ENCODE results near the gene TRIM8.

The TRIM8 gene

DNA sequence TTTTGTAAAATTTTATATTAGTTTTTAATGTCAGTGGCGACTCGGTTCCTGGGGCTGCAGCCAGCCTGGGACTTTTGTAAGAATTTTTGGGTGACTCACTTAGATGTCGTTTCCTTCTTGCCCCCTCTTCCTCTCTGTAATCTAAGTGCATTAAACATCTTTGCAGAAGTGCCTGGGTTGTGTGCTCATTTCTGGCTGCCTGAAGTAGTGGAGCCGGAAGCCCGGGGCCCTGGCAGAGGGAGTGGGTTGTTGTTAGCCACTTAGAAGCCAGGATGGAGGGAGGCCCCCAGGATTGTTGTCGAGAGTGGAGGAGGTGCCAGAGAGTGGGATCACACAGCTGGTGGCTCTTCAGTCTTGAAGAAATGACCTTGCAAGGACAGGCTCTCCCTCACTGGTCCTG is 11.0 kb upstream of the TRIM8 start:
- FAIRE-seq = no peak

DNA sequence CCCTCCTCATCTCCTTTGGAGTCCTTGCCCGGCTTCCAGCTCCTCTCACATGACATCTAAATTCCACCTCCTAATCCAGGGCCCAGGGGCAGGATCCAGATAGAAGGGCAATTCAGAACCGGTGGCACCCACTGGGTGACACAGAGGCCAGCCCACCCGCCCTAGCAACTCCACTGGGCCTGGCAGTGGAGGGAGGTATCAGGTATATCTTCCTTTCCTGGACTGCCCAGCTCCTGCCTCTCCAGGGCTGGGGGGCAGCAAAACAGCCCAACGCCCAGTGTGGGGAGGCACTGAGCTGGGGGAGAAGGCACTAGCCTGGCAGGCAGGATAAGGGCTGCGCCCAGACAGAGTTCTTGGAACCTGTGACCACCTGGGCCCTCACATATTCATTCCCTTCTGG is 10.4 kb upstream of the TRIM8 start:
- FAIRE-seq = no peak

GRCh38 chr10:102634686-102635085 is 9.6 kb upstream of the TRIM8 start:
- no peak for FAIRE-seq

- FAIRE-seq = no peak
Measured at GRCh38 chr10:102635377-102635776, 8.9 kb upstream of the TRIM8 start.

DNA sequence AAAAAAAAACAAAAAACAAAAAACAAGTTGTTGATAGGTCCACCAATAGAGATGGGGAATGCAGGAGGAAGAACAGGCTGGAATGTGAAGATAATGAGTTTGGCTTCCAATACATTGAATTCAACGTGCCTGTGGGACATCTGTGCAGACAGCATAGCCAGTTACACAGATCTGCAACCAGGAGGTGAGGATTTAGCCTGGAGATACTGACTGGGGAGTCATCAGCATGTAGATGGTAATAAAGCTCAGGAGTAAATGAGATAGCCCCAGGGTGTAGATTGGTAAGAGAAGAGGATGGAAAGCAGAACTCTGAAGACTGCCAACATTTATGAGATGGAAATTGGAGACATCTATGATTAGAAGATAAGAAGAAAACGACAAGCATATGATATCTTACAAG is 4.7 kb upstream of the TRIM8 start:
- no peak for FAIRE-seq

DNA sequence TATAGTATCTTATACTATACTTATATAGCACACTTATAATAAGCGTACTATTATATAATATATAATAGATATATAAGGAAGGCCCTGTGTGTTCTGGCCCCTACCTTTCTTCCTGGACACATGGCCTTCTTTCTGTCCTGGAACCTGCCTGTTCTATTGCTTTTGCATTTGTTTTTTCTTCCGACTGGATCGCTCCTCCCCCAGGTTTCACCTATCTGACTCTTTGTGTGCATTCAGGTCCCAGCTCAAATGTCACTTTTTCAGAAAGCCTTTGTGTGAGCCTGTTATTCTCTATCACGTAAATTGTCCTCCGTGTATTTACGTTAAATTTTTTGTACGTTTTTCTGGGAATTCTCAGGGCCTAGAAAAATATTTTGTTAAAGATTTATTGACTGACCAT is 2.9 kb upstream of the TRIM8 start:
- FAIRE-seq = peak; percentile 45

GRCh38 chr10:102641880-102642735 is 2.2 kb upstream of the TRIM8 start:
- peak; percentile 92 for FAIRE-seq

- FAIRE-seq = no peak
Measured at GRCh38 chr10:102642736-102643335, 1.4 kb upstream of the TRIM8 start.

- no peak for FAIRE-seq
Measured at GRCh38 chr10:102643336-102644065, 778 bp upstream of the TRIM8 start.

- FAIRE-seq = no peak
Measured at GRCh38 chr10:102644646-102645387, 538 bp downstream of the TRIM8 start.

- no peak for FAIRE-seq
Measured at GRCh38 chr10:102645388-102645740, 1.1 kb downstream of the TRIM8 start.

- FAIRE-seq = peak; percentile 66
Measured at GRCh38 chr10:102645741-102646609, 1.7 kb downstream of the TRIM8 start.

DNA sequence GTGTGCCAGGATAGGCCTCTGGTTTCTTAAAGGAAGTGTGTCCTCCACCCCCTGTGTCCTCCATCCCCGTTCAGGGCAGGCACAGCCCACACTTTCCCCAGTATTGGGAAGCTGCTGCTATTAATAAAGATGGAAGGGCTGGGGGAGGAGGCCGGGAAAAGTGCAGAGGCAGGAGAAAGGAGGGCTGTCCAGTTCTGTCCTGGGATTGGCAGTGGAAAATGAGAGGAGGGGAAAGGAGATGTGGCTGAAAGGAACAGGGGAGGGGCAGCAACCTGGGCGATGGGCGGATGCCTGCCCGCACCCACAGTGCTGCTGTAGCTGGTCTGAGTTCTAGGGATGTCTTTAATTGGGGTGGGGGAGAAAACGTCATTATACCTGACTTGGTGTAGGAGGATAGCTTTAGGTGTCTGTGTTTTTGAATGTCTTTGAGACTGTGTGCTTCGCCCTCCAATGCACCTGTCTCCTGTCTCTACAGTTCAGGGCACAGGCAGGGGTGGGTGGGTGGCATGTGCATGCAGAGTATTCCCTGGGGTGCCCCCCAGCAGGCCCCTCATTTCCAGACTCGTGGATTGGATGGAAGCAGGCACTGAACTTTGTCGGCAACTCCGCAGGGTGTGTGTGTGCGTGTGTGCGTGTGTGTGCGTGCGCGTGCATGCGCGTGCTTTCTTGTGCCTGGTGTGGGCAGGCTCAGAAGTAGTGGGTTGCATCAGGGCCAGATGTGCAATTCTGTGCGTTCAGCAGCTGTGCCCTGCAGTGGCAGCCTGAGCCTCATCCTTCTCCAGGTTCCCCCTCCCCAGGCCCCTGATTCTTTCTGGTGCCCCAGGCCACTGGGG is 2.5 kb downstream of the TRIM8 start:
- no peak for FAIRE-seq

DNA sequence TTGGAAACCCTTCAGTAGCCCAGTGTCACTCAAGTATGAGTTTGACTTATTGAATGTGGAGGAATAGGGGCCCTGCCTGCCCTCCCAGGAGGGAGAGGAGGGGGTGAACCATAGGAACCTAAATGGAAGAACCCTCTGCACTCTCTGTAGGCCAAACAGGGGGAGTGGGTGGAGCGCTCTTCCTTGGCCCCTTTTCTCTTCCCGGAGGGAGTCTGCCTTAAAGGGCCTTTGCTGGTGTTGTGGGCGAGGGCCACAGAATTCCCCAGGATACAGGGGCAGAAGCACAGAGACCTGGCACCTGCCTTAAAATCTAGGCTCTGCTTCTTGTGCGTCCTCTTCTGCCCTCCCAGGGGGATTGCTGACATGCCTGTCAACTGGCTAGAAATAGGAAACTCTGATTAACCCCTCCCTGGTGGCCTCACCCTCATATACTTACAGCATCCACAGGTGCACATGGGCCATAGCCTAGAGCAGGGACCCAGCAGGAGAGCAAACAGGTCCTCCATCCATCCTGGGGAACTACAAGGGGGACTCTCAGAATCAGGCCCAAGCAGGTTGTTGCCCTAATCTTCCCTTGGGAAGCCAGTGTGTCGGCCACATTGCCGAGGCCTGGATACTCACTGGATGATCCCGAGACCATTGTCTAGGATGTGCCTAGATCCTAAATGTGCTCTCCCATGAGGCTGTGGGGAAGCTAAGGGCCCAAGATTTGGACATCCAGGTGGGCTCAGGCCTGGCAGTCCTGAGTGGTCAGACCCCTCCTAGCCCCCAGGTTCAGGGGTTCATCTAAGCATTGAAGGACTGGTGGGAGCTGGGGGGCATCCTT is 3.4 kb downstream of the TRIM8 start:
- FAIRE-seq = no peak

DNA sequence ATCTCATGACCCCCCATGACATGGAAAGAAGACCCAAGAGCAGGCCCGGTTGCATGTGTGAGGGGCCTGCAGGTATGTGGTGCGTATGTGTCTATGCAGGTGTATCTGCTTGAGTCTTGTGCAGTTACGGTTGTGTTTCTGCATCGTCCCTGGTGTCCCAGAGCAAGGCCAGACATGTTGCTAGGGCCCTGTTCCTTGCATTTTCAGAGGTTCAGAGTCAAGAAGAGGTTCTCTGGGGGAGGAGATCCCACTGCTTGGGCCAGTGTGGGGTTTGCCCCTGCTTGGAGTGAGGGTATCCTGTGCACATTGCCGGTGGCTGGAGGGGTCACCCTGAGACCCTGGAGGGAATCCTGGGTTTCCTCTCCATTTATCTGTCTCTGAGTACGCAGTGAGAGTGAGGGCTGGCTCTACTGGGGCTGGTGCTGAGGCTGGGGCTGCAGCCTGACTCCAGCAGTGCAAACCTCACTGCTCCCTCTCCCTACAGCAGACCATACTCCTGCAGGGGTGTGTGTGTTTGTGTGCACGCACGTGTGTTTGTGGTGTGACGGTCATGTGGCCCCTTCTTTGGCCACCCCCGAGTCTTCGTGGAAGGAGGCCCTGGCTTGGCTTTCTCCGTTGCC is 4.1 kb downstream of the TRIM8 start:
- FAIRE-seq = no peak

DNA sequence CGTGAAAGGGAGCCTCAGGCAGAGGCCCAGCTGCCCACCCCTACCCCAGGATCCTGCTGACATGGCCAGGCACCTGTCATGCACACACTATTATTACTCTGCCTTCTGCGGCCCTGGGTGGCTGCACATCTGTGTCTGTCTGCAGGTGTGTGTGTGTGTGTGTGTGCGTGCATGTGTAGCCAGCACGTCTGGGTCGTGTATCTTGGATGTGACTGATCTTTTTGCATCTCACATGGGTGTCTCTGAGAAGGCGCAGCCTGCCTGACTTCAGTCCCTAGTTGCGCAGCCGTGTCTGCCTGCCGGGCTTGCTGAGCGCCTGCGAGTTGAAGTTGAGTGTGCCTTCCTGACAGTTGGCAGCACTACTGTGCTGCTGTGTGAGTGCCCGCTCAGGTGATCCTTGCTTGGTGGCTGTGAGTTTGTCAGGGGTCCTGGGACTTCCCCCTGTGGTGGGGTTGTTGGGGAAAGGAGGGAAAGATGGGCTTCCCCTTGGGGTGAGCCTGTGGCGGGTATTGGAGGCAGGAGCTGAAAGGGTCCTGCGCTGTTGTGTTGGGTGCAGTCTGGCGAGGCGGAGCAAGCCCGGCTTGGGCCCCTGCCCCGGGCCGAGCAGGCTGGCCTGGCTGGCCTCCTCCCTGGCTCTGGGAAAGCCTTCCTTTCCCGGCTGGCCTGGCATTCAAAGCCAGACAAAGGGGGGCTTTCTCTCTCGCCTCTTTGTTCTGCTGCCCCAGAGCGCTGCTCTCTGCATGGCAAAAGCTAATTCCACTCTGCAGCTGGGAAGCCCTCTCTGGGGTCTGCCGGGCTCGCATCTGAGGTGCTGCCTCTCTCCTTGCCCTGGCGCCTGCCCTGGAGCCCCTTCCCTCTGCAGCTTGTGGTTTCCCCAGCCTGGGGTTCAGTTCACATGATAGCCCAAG is 4.9 kb downstream of the TRIM8 start:
- no peak for FAIRE-seq

- no peak for FAIRE-seq
Measured at GRCh38 chr10:102649797-102650654, 5.7 kb downstream of the TRIM8 start.
